Measurements from ENCODE around the gene CXorf49B. TPM values are rescaled to one million over a fixed set of nuclear protein-coding genes. Genes with fewer than 3 reads are reported as not detected.
"Not testable (repeated sequence)": the region's sequence is repeated elsewhere in the genome, so short reads cannot be mapped to it uniquely, and the experiment has no call there.

CXorf49B gene
- not detected for total RNA-seq

DNA sequence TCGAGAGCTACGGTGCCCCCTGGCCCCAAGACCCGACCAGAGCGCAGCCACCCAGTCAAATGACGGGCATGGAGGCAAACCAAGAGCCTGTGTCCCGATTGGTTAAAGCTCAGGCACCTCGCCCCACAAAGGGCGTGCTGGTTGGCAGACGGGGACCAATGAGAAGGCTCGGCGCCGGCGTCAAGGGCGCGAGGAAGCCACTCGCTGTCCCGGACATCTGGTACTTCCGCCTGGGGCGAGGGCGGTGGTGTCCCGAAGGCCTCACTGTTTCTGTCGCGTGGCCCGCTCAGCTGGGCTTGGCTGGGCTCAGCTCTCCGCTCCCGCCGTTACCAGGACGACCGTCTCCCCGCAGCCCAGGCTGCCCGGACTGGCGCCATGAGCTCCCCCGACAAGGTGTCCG lies at the start of gene CXorf49B:
Gene CXorf49B (plus strand): TSS at position 301 of the 400 bp plus-strand sequence. CDS start 75 bp downstream, at position 376.
- H3K36me3 Mint-ChIP-seq (ENCODE audit: low read depth); H3K4me3 Mint-ChIP-seq: not testable (repeated sequence)

DNA sequence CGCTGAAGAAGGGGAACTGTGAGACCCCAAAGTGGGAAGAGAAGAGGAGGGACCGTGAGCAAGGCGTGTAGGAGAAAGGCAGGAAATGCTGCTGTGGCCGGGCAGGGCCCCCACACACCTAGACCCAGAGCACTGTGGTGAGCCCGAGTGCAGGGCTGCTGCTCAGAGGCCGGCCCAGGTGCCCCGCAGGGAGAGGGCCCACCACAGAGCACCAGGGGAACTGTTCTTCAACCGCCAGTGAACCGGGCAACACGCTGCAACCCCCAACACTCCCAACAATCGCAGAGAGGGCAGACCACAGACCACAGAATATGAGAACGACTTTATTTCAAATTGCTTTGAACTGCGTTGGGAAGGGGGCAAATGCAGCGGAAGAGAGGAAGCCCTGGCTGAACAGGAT lies 49.1 kb upstream of the CXorf49B start:
- H3K27me3 Mint-ChIP-seq; CTCF ChIA-PET; H3K27ac Mint-ChIP-seq; H3K4me1 Mint-ChIP-seq; H3K36me3 Mint-ChIP-seq (ENCODE audit: low read depth); DNase-seq; H3K4me3 Mint-ChIP-seq; H3K9me3 Mint-ChIP-seq (ENCODE audit: low read depth); ATAC-seq; POLR2A ChIA-PET; intact Hi-C loops (cut with DNase I, micrococcal nuclease): not testable (repeated sequence)

More for the DNA sequence above, at the start of gene CXorf49B:
- H3K9me3 Mint-ChIP-seq (ENCODE audit: low read depth); POLR2A ChIA-PET; H3K27ac Mint-ChIP-seq; intact Hi-C loops (cut with DNase I, micrococcal nuclease); H3K27me3 Mint-ChIP-seq; H3K4me1 Mint-ChIP-seq; ATAC-seq; CTCF ChIA-PET; DNase-seq: not testable (repeated sequence)

GRCh38 chrX:71715551-71715950 lies 47.6 kb upstream of the CXorf49B start:
- POLR2A ChIA-PET; intact Hi-C loops (cut with DNase I, micrococcal nuclease); H3K27ac Mint-ChIP-seq; DNase-seq; H3K27me3 Mint-ChIP-seq; ATAC-seq; H3K4me1 Mint-ChIP-seq; H3K9me3 Mint-ChIP-seq (ENCODE audit: low read depth); H3K36me3 Mint-ChIP-seq (ENCODE audit: low read depth); CTCF ChIA-PET; H3K4me3 Mint-ChIP-seq: not testable (repeated sequence)

DNA sequence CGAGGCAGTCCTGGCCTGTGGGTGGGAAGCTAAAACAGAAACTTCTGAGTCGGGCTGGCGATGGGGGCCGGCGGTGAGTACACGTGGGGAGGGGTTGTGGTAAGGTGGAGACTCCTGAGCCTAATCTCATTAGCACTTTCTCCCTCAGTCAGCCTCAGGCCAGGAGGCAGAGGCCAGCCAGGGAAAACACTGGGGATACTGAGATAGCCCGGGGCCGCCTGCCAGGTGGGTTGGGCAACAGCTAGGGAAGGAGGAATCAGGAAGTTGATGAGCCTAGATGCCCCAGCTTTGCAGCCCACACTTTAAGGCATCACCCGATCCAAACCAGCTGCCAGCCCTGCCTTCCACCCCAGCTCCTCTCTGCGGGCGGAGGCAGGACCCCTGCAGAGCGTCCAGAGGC lies 46.8 kb upstream of the CXorf49B start:
- H3K9me3 Mint-ChIP-seq (ENCODE audit: low read depth); H3K27me3 Mint-ChIP-seq; H3K36me3 Mint-ChIP-seq (ENCODE audit: low read depth); POLR2A ChIA-PET; intact Hi-C loops (cut with DNase I, micrococcal nuclease); H3K4me3 Mint-ChIP-seq; DNase-seq; ATAC-seq; CTCF ChIA-PET; H3K27ac Mint-ChIP-seq; H3K4me1 Mint-ChIP-seq: not testable (repeated sequence)

DNA sequence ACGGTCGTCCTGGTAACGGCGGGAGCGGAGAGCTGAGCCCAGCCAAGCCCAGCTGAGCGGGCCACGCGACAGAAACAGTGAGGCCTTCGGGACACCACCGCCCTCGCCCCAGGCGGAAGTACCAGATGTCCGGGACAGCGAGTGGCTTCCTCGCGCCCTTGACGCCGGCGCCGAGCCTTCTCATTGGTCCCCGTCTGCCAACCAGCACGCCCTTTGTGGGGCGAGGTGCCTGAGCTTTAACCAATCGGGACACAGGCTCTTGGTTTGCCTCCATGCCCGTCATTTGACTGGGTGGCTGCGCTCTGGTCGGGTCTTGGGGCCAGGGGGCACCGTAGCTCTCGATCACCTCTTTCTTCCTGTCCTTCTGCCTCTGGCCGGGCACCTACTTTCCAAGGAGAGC lies 45.0 kb upstream of the CXorf49B start, which contains the start of gene CXorf49:
Gene CXorf49 (minus strand): TSS at position 101 of the 400 bp plus-strand sequence. CDS start 134 bp downstream, outside the sequence.
- H3K4me1 Mint-ChIP-seq; H3K4me3 Mint-ChIP-seq; H3K9me3 Mint-ChIP-seq (ENCODE audit: low read depth); DNase-seq; ATAC-seq; CTCF ChIA-PET; H3K27ac Mint-ChIP-seq; H3K36me3 Mint-ChIP-seq (ENCODE audit: low read depth); intact Hi-C loops (cut with DNase I, micrococcal nuclease); POLR2A ChIA-PET; H3K27me3 Mint-ChIP-seq: not testable (repeated sequence)

DNA sequence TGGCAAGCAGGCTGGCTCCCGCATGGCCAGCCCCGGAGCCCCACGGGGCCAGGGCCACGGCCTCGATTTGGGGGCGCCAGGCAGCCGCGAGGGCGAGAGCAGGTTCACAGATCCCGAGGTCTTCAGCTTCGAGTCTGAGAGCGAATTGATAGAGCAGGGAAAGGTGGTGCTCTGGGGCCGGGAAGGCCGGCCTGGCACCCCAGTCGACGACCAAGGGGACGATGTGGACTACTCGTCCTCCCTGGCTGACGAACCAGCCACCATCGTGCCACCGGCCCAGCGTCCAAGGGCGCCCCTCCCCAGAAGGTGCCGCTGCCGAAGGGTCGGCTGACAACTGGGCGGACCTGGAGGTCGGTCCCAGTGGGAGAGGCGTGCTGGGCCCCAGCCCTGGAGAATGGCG lies 44.0 kb upstream of the CXorf49B start:
- H3K9me3 Mint-ChIP-seq (ENCODE audit: low read depth); CTCF ChIA-PET; DNase-seq; POLR2A ChIA-PET; intact Hi-C loops (cut with DNase I, micrococcal nuclease); H3K27ac Mint-ChIP-seq; ATAC-seq; H3K36me3 Mint-ChIP-seq (ENCODE audit: low read depth); H3K27me3 Mint-ChIP-seq; H3K4me1 Mint-ChIP-seq; H3K4me3 Mint-ChIP-seq: not testable (repeated sequence)

- DNase-seq; ATAC-seq; intact Hi-C loops (cut with DNase I, micrococcal nuclease); H3K27ac Mint-ChIP-seq; H3K27me3 Mint-ChIP-seq; H3K4me1 Mint-ChIP-seq; H3K4me3 Mint-ChIP-seq; POLR2A ChIA-PET; CTCF ChIA-PET; H3K36me3 Mint-ChIP-seq (ENCODE audit: low read depth); H3K9me3 Mint-ChIP-seq (ENCODE audit: low read depth): not testable (repeated sequence)
These were observed 42.8 kb upstream of the CXorf49B start for GRCh38 chrX:71720289-71720886.

- CTCF ChIA-PET; H3K36me3 Mint-ChIP-seq (ENCODE audit: low read depth); H3K4me3 Mint-ChIP-seq; H3K27me3 Mint-ChIP-seq; POLR2A ChIA-PET; H3K27ac Mint-ChIP-seq; DNase-seq; H3K9me3 Mint-ChIP-seq (ENCODE audit: low read depth); intact Hi-C loops (cut with DNase I, micrococcal nuclease); H3K4me1 Mint-ChIP-seq; ATAC-seq: not testable (repeated sequence)
These were observed 2.4 kb upstream of the CXorf49B start for GRCh38 chrX:71760688-71761281.

DNA sequence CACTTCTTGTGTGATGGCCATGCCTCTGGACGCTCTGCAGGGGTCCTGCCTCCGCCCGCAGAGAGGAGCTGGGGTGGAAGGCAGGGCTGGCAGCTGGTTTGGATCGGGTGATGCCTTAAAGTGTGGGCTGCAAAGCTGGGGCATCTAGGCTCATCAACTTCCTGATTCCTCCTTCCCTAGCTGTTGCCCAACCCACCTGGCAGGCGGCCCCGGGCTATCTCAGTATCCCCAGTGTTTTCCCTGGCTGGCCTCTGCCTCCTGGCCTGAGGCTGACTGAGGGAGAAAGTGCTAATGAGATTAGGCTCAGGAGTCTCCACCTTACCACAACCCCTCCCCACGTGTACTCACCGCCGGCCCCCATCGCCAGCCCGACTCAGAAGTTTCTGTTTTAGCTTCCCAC lies 1.7 kb downstream of the CXorf49B start:
- CTCF ChIA-PET; H3K4me3 Mint-ChIP-seq; ATAC-seq; intact Hi-C loops (cut with DNase I, micrococcal nuclease); DNase-seq; H3K9me3 Mint-ChIP-seq (ENCODE audit: low read depth); H3K27me3 Mint-ChIP-seq; H3K4me1 Mint-ChIP-seq; H3K36me3 Mint-ChIP-seq (ENCODE audit: low read depth); H3K27ac Mint-ChIP-seq; POLR2A ChIA-PET: not testable (repeated sequence)

- H3K4me1 Mint-ChIP-seq; H3K36me3 Mint-ChIP-seq (ENCODE audit: low read depth); CTCF ChIA-PET; H3K27me3 Mint-ChIP-seq; H3K4me3 Mint-ChIP-seq; H3K9me3 Mint-ChIP-seq (ENCODE audit: low read depth); POLR2A ChIA-PET; DNase-seq; intact Hi-C loops (cut with DNase I, micrococcal nuclease); H3K27ac Mint-ChIP-seq; ATAC-seq: not testable (repeated sequence)
These were observed 2.5 kb downstream of the CXorf49B start for GRCh38 chrX:71765613-71766012.

GRCh38 chrX:71767134-71767533 lies 4.0 kb downstream of the CXorf49B start:
- H3K27ac Mint-ChIP-seq; DNase-seq; H3K27me3 Mint-ChIP-seq; CTCF ChIA-PET; H3K36me3 Mint-ChIP-seq (ENCODE audit: low read depth); H3K9me3 Mint-ChIP-seq (ENCODE audit: low read depth); H3K4me1 Mint-ChIP-seq; intact Hi-C loops (cut with DNase I, micrococcal nuclease); POLR2A ChIA-PET; H3K4me3 Mint-ChIP-seq; ATAC-seq: not testable (repeated sequence)

DNA sequence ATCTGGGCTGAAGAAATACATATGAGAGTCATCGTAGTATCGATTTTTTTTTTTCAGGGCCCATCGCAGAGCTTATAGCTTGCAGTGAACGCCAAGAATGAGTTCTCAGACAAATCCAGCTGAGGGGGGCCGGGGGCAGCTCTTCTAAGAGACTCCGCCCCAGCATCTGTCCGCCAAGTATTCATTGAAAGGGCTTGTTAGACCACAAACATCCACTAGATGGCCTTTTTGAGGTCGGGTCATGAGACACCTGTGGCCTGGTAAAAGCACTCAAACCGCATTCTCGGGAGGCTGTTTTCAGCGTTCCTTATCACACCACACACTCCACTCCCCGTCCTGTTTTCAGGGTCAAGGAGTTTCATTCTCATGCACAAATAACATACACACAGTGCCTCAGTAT lies 15.2 kb downstream of the CXorf49B start:
- H3K9me3 Mint-ChIP-seq (ENCODE audit: low read depth); intact Hi-C loops (cut with DNase I, micrococcal nuclease); CTCF ChIA-PET; POLR2A ChIA-PET; H3K36me3 Mint-ChIP-seq (ENCODE audit: low read depth); DNase-seq; H3K27me3 Mint-ChIP-seq; H3K4me3 Mint-ChIP-seq; H3K27ac Mint-ChIP-seq; H3K4me1 Mint-ChIP-seq: not testable (repeated sequence)
- peak; percentile 49 for ATAC-seq
